Osteoblast (primary cell): ENCODE measurements around the gene NR4A1. TPM values are rescaled to one million over a fixed set of nuclear protein-coding genes. Genes with fewer than 3 reads are reported as not detected.

Experiments
- DNase-seq: peaks from one replicate; pipeline ENCODE4 v3.0.0; 2011; ENCODE audit warnings: low spot score, mixed read lengths; ENCODE audit not compliant: insufficient read length; ENCODE audit errors: missing footprints
- H2AFZ ChIP-seq: 2 replicates; pipeline ENCODE4 v1.6.0; 2011; ENCODE audit warnings: mild to moderate bottlenecking, low read length
- H3K27ac ChIP-seq: 2 replicates; pipeline ENCODE4 v1.5.1; 2011; ENCODE audit warnings: mild to moderate bottlenecking, low read depth, low read length, moderate library complexity
- H3K27me3 ChIP-seq: 2 replicates; pipeline ENCODE4 v1.6.0; 2012; ENCODE audit warnings: mild to moderate bottlenecking, control low read depth, inconsistent platforms, low read length, moderate library complexity; ENCODE audit not compliant: insufficient read depth
- H3K36me3 ChIP-seq: 2 replicates; pipeline ENCODE4 v1.5.1; 2011; ENCODE audit warnings: mild to moderate bottlenecking, low read length, control low read depth, moderate library complexity; ENCODE audit not compliant: insufficient read depth
- H3K4me1 ChIP-seq: 2 replicates; pipeline ENCODE4 v1.5.1; 2011; ENCODE audit warnings: mild to moderate bottlenecking, low read length, control low read depth, moderate library complexity; ENCODE audit not compliant: insufficient read depth
- H3K4me2 ChIP-seq: 2 replicates; pipeline ENCODE4 v1.6.0; 2011; ENCODE audit warnings: mild to moderate bottlenecking, low read length; ENCODE audit not compliant: insufficient read depth
- H3K4me3 ChIP-seq: fragments of 200-600 bp; sonication (generic); 3 replicates; pipeline ENCODE4 v1.5.1; 2012; ENCODE audit warnings: mild to moderate bottlenecking, low read length, inconsistent platforms; ENCODE audit not compliant: insufficient read depth
- H3K79me2 ChIP-seq: 2 replicates; pipeline ENCODE4 v1.6.0; 2012; ENCODE audit warnings: mild to moderate bottlenecking, low read length, control low read depth, inconsistent platforms; ENCODE audit not compliant: insufficient read depth
- H3K9me3 ChIP-seq: 2 replicates; pipeline ENCODE4 v1.5.1; 2011; ENCODE audit warnings: low read depth, low read length, control low read depth
- H4K20me1 ChIP-seq: 2 replicates; pipeline ENCODE4 v1.6.0; 2012; ENCODE audit warnings: mild to moderate bottlenecking, low read length, control low read depth; ENCODE audit not compliant: insufficient read depth
- CTCF ChIP-seq: IDR thresholded peaks from 2 replicates; pipeline ENCODE4 v1.5.1; 2011; ENCODE audit warnings: mild to moderate bottlenecking, low read depth, low read length, moderate library complexity; ENCODE audit errors: extremely low read depth
- total RNA-seq: library from RNA; depleted of rRNA; stranded (reverse); fragments of >200 nt; gene quantifications from 2 replicates; pipeline ENCODE4 v1.2.3, GENCODE V29; 2012

Gene NR4A1
- total RNA-seq, 1 donor: 3.3 TPM

GRCh38 chr12:52014567-52015530 is 36.4 kb upstream of the NR4A1 start:
- H3K9me3 ChIP-seq: no peaks in the 10 kb centered on the region
- H3K4me3 ChIP-seq: no peak overlapping the region
- H3K79me2 ChIP-seq: no peaks in the 10 kb centered on the region
- H4K20me1 ChIP-seq: no peaks in the 10 kb centered on the region
- no peak overlapping the region for H2AFZ ChIP-seq
- TF ChIP-seq CTCF: no peak
- no peaks in the 10 kb centered on the region for H3K36me3 ChIP-seq
- no peaks in the 10 kb centered on the region for H3K27me3 ChIP-seq
- peak; percentile 84 for DNase-seq
- H3K27ac ChIP-seq: no peak overlapping the region
- peaks cover 5% of the 10 kb centered on the region for H3K4me1 ChIP-seq
- no peak overlapping the region for H3K4me2 ChIP-seq

GRCh38 chr12:52015532-52016041 is 35.7 kb upstream of the NR4A1 start:
- Histone ChIP-seq H3K36me3 (no peaks in the 10 kb centered on the region), H3K4me1 (peaks cover 2% of the 10 kb centered on the region), H3K4me3 (no peak overlapping the region), H4K20me1 (no peaks in the 10 kb centered on the region), H3K27ac (no peak overlapping the region), H2AFZ (no peak overlapping the region), H3K9me3 (no peaks in the 10 kb centered on the region), H3K4me2 (no peak overlapping the region), H3K27me3 (no peaks in the 10 kb centered on the region), H3K79me2 (no peaks in the 10 kb centered on the region)
- no peak for TF ChIP-seq CTCF
- DNase-seq: peak; percentile 75

- no peak overlapping the region for H3K27ac ChIP-seq
- H4K20me1 ChIP-seq: no peaks in the 10 kb centered on the region
- H3K36me3 ChIP-seq: no peaks in the 10 kb centered on the region
- DNase-seq: no peak
- TF ChIP-seq CTCF: no peak
- peaks cover 10% of the 10 kb centered on the region for H3K27me3 ChIP-seq
- H3K9me3 ChIP-seq: no peaks in the 10 kb centered on the region
- H3K4me2 ChIP-seq: no peak overlapping the region
- H3K4me1 ChIP-seq: no peaks in the 10 kb centered on the region
- no peaks in the 10 kb centered on the region for H3K79me2 ChIP-seq
- H3K4me3 ChIP-seq: no peak overlapping the region
- H2AFZ ChIP-seq: no peak overlapping the region
Observed at GRCh38 chr12:52018433-52019112, 32.7 kb upstream of the NR4A1 start.
